Measurements from ENCODE around the gene GNL2.
"Not testable (repeated sequence)": the region's sequence is repeated elsewhere in the genome, so short reads cannot be mapped to it uniquely, and the experiment has no call there.

The GNL2 gene

GRCh38 chr1:37559080-37559479 lies 36.7 kb downstream of the GNL2 start:
- Histone ChIP-seq H3K36me3 (ENCODE audit: insufficient read depth, low read length) (no peaks in the 10 kb centered on the region), H3K9me3 (ENCODE audit: control insufficient read depth, insufficient read depth, low read length) (peaks cover 3% of the 10 kb centered on the region; the same call in 1 of the 2 replicates), H3K4me1 (ENCODE audit: insufficient read depth, low read length) (peaks cover 8% of the 10 kb centered on the region; the same call in 1 of the 2 replicates), H3K9ac (ENCODE audit: low read depth, low read length) (no peak overlapping the region)

DNA sequence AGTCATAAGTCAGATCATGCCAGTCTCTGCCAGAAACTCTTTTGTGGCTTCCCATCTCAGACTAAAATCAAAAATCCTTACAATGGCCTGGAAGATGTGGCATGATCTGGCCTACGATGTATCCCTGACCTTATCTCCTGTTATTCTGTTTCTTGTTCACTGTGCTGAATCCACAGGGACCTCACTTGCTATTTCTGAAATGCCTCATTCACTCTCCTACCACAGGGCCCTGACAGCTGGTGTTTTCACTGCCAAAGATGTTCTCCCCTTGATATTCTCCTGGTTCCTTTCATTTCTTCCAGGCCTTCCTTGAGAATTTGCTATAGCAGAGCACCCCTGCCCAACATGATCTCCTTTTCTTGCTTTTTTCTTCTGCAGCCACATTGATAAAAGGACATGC lies 37.3 kb downstream of the GNL2 start:
- Histone ChIP-seq H3K9me3 (ENCODE audit: control insufficient read depth, insufficient read depth, low read length) (peaks cover 3% of the 10 kb centered on the region; the same call in 1 of the 2 replicates), H3K36me3 (ENCODE audit: insufficient read depth, low read length) (no peaks in the 10 kb centered on the region), H3K9ac (ENCODE audit: low read depth, low read length) (no peak overlapping the region), H3K4me1 (ENCODE audit: insufficient read depth, low read length) (peaks cover 8% of the 10 kb centered on the region; the same call in 1 of the 2 replicates)

DNA sequence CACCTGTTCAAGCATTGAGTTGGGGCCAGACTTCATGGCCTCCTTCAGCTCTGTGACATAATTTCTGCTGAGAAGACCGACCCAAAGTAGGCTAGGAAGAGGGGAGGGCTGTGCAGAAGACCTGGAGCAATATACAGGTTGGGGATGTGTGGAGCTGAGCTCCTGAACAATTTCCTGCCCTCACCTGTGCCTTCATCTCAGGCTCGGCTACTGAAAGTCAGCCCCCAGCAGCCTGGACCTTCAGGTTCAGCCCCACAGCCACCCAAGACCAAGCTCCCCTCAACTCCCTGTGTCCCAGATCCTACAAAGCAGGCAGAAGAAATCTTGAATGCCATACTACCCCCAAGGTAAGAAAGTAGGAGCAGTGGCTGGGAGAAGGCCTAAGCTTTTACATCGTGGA lies 38.3 kb downstream of the GNL2 start:
- Histone ChIP-seq H3K36me3 (ENCODE audit: insufficient read depth, low read length) (no peaks in the 10 kb centered on the region), H3K9ac (ENCODE audit: low read depth, low read length) (peak overlapping the region; percentile 38; the same call in 1 of the 2 replicates), H3K4me1 (ENCODE audit: insufficient read depth, low read length) (peaks cover 14% of the 10 kb centered on the region), H3K9me3 (ENCODE audit: control insufficient read depth, insufficient read depth, low read length) (peaks cover 3% of the 10 kb centered on the region; the same call in 1 of the 2 replicates)

DNA sequence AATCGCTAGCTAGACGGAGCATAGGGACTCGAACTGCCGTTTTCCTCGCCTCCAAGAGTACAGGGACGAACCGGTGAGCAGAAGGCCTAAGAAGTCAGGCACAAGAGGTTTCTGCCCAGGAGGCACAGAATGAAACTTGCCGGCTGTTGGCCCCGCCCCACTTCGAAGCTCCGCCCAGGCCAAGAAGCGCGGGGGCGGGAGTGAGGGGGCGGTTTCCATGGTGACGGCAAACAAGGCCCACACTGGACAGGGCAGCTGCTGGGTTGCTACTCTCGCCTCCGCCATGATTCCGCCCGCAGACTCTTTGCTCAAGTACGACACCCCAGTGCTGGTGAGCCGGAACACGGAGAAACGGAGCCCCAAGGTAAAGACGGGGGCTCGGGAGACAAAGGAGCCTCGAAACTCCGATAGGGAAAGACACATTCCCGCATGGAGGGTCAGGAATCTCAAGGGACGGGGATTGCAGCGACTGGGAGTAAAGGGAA lies 39.0 kb downstream of the GNL2 start, which contains the start of gene DNALI1:
Gene DNALI1 (plus strand): TSS at position 229 of the 485 bp plus-strand sequence. CDS start 55 bp downstream, at position 284.
- Histone ChIP-seq H3K9me3 (ENCODE audit: control insufficient read depth, insufficient read depth, low read length) (peaks cover 3% of the 10 kb centered on the region; the same call in 1 of the 2 replicates), H3K9ac (ENCODE audit: low read depth, low read length) (peak within 1 kb of the TSS; percentile 40; the same call in 1 of the 2 replicates), H3K4me1 (ENCODE audit: insufficient read depth, low read length) (peaks cover 14% of the 10 kb centered on the region), H3K36me3 (ENCODE audit: insufficient read depth, low read length) (no peaks in the 10 kb centered on the region)

DNA sequence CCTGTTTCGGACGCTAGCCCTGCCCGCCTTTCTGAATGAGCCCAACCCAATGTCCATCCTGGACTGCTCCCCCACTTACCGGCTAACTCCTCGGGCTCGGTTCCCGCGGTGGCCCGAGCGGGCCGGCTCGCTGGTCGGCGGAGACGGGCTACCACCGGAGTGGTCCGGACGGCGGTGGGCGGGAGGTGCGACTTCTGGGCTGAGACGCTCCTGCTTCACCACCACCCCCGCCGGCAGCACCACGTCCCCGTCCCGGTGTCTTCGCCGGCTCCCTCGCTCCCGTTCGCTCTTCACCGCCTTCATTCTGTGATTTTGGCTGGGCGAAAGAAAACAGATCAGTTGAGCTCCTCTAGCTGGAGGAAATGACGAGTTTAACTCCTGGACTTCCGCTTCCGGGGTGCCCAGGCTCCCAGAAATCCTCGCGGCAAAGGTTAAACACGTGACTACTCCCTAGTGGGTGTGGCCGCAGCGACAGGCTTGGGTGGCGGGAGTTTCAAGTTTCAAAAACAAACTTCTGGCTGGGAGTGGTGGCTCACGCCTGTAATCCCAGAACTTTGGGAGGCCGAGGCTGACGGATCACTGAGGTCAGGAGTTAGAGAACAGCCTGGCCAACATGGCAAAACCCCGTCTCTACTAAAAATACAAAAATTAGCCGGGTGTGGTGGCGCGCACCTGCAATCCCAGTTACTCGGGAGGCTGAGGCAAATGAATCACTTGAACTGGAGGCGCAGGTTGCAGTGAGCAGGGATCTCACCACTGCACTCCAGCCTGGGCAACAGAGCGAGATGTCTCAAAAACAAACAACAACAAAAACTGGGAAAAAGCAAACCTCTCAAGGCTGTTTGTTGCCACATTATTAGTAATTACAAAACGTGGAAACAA lies 41.6 kb downstream of the GNL2 start, which contains the start of gene SNIP1:
Gene SNIP1 (minus strand): TSS at position 367 of the 882 bp plus-strand sequence. CDS start 64 bp downstream, at position 303.
- Histone ChIP-seq H3K4me1 (ENCODE audit: insufficient read depth, low read length) (peaks cover 14% of the 10 kb centered on the region), H3K9ac (ENCODE audit: low read depth, low read length) (peak within 1 kb of the TSS; percentile 95), H3K36me3 (ENCODE audit: insufficient read depth, low read length) (no peaks in the 10 kb centered on the region; the same call in 1 of the 2 replicates), H3K9me3 (ENCODE audit: control insufficient read depth, insufficient read depth, low read length) (peaks cover 3% of the 10 kb centered on the region; the same call in 1 of the 2 replicates)

- Histone ChIP-seq H3K36me3 (ENCODE audit: insufficient read depth, low read length) (peaks cover 2% of the 10 kb centered on the region; the same call in 1 of the 2 replicates), H3K9me3 (ENCODE audit: control insufficient read depth, insufficient read depth, low read length) (peaks cover 3% of the 10 kb centered on the region; the same call in 1 of the 2 replicates), H3K4me1 (ENCODE audit: insufficient read depth, low read length) (peaks cover 14% of the 10 kb centered on the region), H3K9ac (ENCODE audit: low read depth, low read length) (peak overlapping the region; percentile 95)
Observed at GRCh38 chr1:37553598-37553926, 42.2 kb downstream of the GNL2 start.

GRCh38 chr1:37549341-37549740 lies 46.4 kb downstream of the GNL2 start:
- H3K36me3 ChIP-seq (ENCODE audit: insufficient read depth, low read length) = peaks cover 7% of the 10 kb centered on the region; the same call in 1 of the 2 replicates
- H3K4me1 ChIP-seq (ENCODE audit: insufficient read depth, low read length) = peaks cover 6% of the 10 kb centered on the region
- no peak overlapping the region for H3K9ac ChIP-seq (ENCODE audit: low read depth, low read length)
- no peaks in the 10 kb centered on the region for H3K9me3 ChIP-seq (ENCODE audit: control insufficient read depth, insufficient read depth, low read length)

DNA sequence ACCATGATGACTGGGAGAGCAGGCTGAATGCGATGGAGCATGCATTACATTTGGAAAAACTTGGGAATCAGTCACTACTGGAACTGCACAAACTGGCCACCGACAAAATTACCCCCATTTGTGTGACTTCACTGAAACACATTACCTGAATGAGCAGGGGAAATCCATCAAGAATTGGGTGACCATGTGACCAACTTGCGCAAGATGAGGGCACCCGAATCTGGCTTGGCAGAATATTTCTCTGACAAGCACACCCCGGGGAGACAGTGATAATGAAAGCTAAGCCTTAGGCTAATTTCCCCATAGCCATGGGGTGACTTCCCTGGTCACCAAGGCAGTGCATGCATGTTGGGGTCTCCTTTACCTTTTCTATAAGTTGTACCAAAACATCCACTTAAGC lies 50.7 kb downstream of the GNL2 start:
- H3K36me3 ChIP-seq (ENCODE audit: insufficient read depth, low read length) = peaks cover 13% of the 10 kb centered on the region
- H3K4me1 ChIP-seq (ENCODE audit: insufficient read depth, low read length) = no peaks in the 10 kb centered on the region
- H3K9ac ChIP-seq (ENCODE audit: low read depth, low read length) = no peak overlapping the region
- H3K9me3 ChIP-seq (ENCODE audit: control insufficient read depth, insufficient read depth, low read length) = no peaks in the 10 kb centered on the region

DNA sequence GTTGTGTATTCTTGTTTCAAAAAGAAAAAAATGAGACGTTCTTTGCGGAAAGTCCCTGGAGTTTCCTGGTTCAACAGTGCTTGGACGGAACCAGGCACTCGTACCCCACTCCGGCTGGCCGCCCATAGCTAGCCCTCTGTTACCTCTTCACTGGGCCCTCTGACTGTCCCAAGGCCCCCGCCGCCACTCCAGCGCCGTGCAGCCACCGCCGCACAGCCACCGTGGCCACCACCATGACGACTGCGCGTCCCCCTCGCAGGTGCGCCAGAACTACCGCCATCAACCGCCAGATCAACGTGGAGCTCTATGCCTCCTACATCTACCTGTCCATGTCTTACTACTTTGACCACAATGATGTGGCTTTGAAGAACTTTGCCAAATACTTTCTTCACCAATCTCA lies 51.2 kb downstream of the GNL2 start:
- Histone ChIP-seq H3K36me3 (ENCODE audit: insufficient read depth, low read length) (peaks cover 18% of the 10 kb centered on the region), H3K4me1 (ENCODE audit: insufficient read depth, low read length) (no peaks in the 10 kb centered on the region), H3K9me3 (ENCODE audit: control insufficient read depth, insufficient read depth, low read length) (no peaks in the 10 kb centered on the region), H3K9ac (ENCODE audit: low read depth, low read length) (no peak overlapping the region)

DNA sequence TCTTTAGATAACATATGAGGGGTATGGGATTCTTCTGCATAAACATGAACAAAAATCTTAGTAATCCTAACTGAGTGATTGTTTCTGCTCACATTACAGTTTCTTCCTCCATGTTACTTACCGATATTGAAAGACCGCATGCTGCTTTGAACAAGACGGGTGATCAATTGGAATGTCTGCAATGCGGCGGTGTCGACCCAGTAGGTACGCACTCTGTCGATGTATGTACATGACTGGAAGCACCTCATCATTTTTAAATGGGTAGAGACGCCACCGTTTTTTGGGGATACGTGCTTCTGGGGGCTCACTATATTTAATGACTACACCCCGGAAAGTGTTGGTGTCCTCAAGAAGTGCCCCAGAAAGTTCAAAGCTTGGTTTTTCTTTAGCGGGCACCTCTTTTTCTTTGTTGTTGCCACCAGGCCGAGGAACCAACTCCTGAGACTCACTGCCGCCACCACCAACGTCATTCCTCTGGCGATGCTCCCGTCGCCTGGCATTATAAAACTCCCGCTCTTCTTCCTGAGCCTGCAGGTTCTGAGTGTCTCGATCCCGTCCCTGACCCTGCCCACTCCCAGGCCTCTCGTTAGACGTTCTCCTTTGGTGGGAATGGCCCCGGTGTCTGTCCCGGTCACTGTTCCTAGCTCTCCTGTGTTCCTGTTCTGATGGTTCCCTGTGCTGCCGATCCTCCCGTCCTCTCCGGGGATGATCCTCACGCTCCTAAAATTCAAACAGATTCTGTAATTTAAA lies 55.5 kb downstream of the GNL2 start:
- H3K9ac ChIP-seq (ENCODE audit: low read depth, low read length) = no peak overlapping the region
- H3K4me1 ChIP-seq (ENCODE audit: insufficient read depth, low read length) = no peaks in the 10 kb centered on the region
- no peaks in the 10 kb centered on the region for H3K9me3 ChIP-seq (ENCODE audit: control insufficient read depth, insufficient read depth, low read length)
- peaks cover 29% of the 10 kb centered on the region for H3K36me3 ChIP-seq (ENCODE audit: insufficient read depth, low read length)

GRCh38 chr1:37539154-37539553 lies 56.6 kb downstream of the GNL2 start:
- H3K36me3 ChIP-seq (ENCODE audit: insufficient read depth, low read length) = peaks cover 29% of the 10 kb centered on the region
- H3K9ac ChIP-seq (ENCODE audit: low read depth, low read length); H3K9me3 ChIP-seq (ENCODE audit: control insufficient read depth, insufficient read depth, low read length); H3K4me1 ChIP-seq (ENCODE audit: insufficient read depth, low read length): not testable (repeated sequence)

DNA sequence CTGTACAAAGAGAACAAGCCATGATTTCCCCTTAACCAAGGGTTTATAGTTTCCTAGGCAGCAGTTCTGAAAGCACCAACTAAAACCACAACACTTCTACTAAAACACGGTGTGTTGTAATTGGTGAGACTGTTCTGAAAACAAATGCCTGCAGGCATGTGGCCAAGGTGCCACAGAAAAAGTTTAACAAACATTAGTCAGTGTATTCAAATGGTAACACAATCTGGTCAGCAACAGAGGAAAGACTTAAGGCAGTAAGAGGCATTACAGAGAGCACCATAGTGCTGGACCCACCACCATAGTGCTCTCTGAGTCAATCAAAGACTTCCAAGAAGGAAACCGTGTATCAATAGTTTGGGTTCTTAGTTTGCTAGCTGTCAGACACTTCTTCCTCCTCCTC lies 58.4 kb downstream of the GNL2 start:
- Histone ChIP-seq H3K9me3 (ENCODE audit: control insufficient read depth, insufficient read depth, low read length) (no peaks in the 10 kb centered on the region), H3K9ac (ENCODE audit: low read depth, low read length) (no peak overlapping the region), H3K36me3 (ENCODE audit: insufficient read depth, low read length) (peaks cover 31% of the 10 kb centered on the region), H3K4me1 (ENCODE audit: insufficient read depth, low read length) (no peaks in the 10 kb centered on the region; the same call in 1 of the 2 replicates)

- peaks cover 14% of the 10 kb centered on the region for H3K36me3 ChIP-seq (ENCODE audit: insufficient read depth, low read length)
- H3K9me3 ChIP-seq (ENCODE audit: control insufficient read depth, insufficient read depth, low read length) = no peaks in the 10 kb centered on the region
- H3K9ac ChIP-seq (ENCODE audit: low read depth, low read length) = no peak overlapping the region
- no peaks in the 10 kb centered on the region; the same call in 1 of the 2 replicates for H3K4me1 ChIP-seq (ENCODE audit: insufficient read depth, low read length)
Observed at GRCh38 chr1:37533317-37534093, 62.2 kb downstream of the GNL2 start.
